ENCODE measurements around the gene DDO.

The DDO gene

GRCh38 chr6:110421749-110422443 lies 6.5 kb upstream of the DDO start:
- no peak for DNase-seq (ENCODE audit: low read depth in 2 of 2)

- no peak for DNase-seq (ENCODE audit: low read depth in 2 of 2)
Measured at GRCh38 chr6:110419028-110419739, 3.8 kb upstream of the DDO start.

DNA sequence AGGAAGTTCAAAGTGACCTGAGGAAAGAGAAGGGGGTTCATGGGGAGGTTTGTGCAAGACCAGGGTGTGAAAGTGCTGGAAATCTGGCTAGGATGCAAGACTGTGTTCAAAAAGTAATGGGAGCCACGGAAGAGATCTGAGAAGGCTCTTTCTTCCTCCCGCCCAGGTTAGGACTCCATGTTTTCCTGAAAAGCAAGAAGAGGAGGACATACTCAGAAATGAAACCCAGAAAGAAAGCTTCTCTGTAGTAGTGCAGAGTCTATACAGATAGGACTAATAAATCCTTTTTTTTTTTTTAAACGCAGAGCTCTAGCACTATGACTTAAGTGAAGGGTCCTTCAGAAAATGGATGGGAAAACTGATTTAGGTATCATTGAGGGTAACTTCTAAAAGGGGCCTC lies 3.2 kb upstream of the DDO start:
- no peak for DNase-seq (ENCODE audit: low read depth in 2 of 2)

DNA sequence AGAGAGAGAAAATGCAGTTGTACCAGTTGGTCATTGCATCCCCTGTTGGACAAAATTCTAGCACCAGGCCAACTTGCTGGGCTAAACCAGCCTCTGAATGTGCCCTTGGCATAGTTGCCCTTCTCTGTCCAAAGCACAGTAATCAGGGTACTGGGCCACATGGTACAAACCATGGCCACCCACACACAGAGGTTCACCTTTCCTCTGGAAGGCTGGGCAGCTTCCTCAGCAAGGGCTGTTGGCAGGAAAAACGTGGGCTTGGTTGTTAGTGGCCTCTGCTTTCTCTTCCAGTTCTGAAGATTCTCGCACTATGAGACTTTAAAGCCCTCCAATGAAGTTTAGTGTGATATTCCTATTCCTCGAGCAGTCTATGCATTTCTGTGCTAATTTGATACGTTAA lies 706 bp downstream of the DDO start:
- no peak for DNase-seq (ENCODE audit: low read depth in 2 of 2)

DNA sequence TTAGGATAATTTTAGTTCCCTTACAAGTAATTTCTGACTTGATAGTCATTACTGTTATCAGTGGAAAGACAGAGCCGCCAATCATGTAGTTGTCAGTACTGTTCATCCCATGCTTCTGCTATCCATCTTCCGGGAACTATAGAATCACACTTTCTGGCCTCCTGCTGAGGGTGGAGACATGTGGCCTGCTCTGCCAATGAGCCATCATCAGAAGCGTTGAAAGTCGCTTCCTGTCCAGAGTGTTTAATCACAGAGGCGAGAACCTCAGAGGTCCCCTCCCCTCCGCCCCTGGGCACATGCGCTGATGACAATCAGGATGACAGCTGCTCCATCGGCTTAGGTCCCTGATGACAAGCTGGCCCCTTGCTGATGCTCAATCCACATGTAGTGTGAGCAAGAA lies 3.0 kb downstream of the DDO start:
- DNase-seq (ENCODE audit: low read depth in 2 of 2) = no peak

GRCh38 chr6:110410511-110410910 lies 4.9 kb downstream of the DDO start:
- no peak for DNase-seq (ENCODE audit: low read depth in 2 of 2)

DNA sequence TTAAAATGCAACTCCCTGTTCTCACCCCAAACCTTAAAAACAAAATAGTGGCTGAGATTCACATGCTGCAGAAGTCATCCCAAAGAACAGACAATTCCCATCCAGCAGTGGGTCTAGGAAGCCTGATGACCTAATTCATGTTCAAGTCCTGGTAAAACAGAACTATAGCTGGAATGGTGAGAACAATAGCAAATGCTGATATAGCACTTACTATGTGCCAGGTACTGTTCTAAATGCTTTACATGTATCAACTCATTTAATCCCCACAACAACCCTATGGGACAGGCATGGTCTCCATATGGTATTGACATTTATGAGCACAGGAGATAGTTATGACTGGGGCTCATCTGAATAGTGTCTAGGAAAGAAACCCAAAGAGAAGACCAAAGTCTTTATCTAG lies 5.6 kb downstream of the DDO start:
- no peak for DNase-seq (ENCODE audit: low read depth in 2 of 2)

DNA sequence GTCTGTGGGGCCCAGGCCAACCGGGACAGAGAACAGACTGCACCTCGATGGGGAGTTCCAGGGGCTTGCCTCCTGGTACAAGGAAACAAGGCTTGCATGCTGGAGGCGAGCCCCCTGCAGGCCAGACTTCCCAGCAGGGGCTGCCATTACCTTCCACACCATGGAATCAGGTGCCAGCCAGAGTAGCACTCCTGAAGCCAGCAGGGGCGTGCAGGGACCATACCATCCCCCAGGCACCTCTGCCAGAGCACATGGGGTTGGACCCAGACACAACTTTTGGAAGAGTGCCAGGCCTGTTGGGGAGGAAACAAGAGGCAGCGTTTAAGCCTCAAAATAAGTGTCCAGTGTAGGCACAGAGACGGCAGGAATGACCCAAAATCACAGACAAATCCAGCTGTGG lies 6.5 kb downstream of the DDO start:
- DNase-seq (ENCODE audit: low read depth in 2 of 2) = no peak

- DNase-seq (ENCODE audit: low read depth in 2 of 2) = no peak
Measured at GRCh38 chr6:110404607-110405006, 10.8 kb downstream of the DDO start.

DNA sequence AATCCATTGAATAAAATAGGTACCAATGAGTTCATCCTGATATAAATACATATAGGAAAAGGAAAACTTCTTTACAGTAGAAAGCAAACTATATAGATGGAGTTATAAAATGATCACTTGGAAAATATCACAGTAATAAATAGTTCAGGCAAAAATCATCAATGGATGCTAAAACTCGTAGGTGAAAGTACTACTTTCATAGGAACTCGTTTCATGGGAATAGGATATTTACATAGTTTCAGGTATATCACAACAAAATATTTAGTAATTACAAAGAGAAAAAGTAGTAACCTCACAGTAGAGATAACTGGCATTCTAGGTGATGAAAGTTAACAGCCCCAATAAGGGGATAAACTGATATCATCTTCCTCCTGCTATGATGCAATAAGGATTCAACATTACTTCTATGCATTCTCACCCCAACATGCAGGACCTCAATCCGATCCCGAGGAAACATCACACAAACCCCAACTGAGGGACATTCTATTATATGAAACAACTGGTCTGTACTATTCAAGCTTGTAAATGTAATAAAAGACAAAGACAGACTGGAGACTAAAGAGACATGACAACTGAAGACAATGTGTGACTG lies 13.7 kb downstream of the DDO start:
- DNase-seq (ENCODE audit: low read depth in 2 of 2) = no peak

DNA sequence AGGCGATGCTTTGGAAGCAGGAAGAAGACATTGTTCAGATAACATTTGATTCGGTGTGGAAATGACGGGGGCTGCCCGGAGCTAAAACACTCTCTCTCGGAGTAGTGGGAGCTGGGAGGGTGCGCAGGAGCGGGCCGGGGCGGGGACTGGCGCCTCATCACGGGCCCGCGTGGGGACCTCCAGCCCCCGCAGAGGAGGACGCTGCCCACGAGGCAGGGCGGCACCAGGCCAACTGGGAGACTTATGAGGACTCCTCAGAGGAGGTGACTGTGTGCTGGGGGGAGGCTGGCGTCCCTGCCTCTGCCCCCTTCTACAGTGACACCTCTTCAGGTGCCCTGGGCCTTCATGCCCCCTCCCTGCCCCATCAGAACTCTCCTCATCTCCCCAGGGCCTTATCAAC lies 15.2 kb downstream of the DDO start:
- DNase-seq (ENCODE audit: low read depth in 2 of 2) = no peak

DNA sequence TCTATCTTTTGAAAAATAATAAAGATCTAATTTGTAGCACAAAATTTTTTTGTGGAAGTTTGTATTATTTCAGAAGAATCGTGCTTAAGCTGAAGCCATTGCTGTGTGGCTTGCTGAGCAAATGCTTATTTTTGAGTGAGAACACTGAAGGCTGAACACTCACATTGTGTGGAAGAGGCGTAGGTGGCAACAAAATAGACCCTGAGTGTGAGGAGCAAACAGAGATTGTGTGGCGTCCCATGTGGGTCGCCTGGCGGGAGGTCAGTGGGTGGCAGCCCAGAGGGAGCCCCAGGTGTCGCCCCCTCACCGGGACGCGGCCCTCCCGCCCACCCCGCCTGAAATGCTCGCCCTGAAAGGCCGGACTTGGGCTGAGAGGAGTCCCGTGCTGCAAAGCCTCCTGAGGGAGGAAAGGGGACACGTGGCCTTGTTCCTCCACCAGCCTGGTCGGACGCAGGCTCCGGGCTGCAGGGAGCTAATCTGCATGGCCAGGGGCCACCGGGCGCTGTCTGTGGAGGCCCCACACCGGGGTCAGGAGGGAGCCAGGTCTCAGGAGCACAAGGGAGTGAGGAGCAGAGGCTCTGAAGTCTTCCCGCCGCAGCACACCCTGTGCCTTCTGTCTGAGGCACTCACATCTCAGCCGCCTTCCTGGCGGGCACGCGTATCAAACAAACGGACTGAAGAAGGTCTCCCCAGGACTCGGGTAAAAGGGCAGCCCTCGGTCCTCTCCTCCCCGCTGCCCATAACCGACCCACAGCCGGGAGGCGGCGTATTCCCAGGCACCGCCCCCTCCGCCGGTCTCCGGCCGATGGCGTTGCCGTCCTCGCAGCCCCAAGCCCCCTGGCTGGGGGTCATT lies 15.9 kb downstream of the DDO start:
- no peak for DNase-seq (ENCODE audit: low read depth in 2 of 2)

DNA sequence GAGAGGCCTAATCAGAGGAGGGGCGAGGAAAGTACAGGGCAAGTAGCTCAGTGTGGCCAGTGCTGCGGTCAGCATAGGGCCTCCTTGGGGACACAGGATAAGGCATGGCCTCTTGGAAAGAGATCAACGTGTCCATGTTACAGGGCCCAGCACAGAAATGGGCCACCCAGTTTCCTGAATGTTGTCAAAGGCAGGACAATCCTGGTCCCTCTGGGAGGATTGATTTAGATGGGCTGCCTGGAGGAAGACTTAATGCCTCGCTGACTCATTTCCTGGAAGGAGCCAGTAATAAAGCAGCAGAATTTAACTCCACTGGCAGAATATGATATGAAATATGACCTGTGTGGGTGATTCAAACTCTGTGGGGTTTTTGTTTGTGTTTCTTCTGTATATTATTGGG lies 16.6 kb downstream of the DDO start:
- no peak for DNase-seq (ENCODE audit: low read depth in 2 of 2)

GRCh38 chr6:110395221-110395620 lies 20.2 kb downstream of the DDO start:
- no peak for DNase-seq (ENCODE audit: low read depth in 2 of 2)

DNA sequence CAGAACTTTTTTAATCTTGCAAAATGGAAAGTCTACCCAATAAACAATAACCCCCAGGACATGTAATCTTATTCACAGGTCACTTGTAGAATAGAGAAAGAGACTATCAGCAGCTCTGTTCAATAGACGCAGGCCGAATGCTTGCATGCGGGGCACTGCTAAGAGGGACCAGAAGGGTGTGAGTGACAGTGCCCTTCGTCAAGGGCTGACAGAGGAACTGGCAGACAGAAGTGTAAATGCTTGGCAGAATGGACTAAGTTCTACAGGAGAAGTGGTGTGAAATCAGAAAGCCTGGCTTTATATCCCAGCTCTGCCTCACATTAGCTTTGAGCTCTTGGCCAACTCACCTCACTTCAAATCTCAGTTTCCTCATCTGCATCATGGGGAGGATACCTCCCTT lies 21.0 kb downstream of the DDO start:
- DNase-seq (ENCODE audit: low read depth in 2 of 2) = no peak

DNA sequence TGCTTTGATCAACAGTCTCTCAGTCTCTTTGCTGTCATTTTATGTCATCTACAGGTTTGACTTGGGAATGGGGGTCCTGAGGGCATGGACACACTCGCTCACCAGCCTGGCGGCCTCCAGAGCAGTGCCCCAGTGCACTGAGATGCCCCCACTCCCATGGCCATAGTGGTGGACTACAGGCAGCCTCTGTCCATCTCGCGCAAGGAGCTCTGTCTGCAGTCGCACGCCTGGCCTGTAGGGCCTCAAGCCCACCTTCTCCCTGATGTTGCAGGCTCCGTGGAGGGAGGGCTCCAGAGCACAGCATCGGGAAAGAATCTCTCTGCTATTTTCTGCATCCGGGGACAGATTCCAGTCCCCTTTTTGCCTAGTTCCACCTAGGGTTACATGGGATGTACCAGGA lies 22.6 kb downstream of the DDO start:
- no peak for DNase-seq (ENCODE audit: low read depth in 2 of 2)

DNA sequence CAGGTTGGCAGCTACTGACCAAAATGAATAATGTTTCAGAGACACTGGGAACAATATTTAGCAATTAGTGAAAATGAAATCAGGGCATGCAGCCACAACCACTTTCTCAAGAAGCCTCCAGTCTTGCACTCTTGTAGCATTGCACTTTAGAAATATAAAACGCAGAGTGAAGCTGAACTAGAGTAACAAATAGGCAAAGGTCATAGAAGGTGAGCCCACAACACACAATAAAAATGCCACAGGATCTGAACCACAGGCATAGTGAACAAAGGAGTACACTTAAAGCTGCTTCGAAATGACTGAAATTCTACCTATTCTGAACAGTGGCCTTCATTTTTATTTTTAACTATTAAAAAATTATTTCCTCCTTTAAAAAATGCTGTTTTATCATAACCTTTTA lies 25.0 kb downstream of the DDO start:
- no peak for DNase-seq (ENCODE audit: low read depth in 2 of 2)

DNA sequence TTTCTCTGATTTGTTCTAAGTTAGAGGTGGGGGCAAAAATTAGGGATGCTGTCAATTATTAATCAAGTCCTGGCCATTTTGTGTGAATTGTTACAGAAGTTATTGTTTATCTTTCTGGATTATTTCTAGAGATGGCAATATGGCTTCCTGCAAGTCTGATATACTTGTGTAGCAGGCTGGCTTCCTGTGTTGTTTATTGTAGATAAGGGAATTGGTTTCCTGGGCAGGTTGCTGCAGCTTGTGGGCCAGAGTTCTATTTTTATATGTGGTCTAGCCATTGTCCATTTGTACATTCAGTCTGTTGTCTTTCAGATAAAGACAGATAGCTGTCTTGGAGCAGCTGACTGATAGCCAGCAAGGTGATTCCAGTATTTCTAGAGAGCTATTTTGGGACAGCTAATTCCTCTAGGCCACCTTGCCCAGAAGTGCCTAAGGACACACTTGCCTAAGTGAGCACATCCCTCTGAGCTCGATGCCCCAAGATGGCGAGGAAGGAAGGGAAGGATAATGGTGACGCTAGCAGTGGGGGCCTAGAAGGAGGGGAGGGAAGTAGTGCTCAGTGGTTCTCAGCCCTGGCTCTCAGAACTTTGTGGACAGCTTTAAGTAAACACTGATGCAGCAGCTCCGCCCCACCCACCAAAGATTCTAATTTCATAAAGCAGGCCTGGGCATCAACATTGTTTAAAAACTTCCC lies 25.5 kb downstream of the DDO start:
- no peak for DNase-seq (ENCODE audit: low read depth in 2 of 2)

- no peak for DNase-seq (ENCODE audit: low read depth in 2 of 2)
Measured at GRCh38 chr6:110387986-110388385, 27.4 kb downstream of the DDO start.

DNA sequence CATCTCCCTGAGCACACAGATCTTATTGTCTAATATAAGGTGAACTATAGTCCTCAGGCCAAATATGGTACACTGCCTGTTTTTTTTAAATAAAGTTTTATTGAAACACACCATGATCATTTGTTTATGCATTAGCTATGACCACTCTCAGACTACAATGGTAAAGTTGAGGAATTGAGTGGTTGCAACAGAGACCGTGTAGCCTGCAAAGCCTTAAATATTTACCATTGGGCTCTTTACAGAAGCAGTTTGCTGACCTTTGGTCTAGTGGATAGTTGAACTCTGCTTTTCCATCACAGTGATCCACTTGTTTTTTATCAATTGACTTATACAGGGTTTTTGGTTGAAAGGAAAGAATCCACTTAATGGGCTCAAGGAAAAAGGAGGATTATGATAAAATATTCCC lies 29.9 kb downstream of the DDO start:
- DNase-seq (ENCODE audit: low read depth in 2 of 2) = no peak

DNA sequence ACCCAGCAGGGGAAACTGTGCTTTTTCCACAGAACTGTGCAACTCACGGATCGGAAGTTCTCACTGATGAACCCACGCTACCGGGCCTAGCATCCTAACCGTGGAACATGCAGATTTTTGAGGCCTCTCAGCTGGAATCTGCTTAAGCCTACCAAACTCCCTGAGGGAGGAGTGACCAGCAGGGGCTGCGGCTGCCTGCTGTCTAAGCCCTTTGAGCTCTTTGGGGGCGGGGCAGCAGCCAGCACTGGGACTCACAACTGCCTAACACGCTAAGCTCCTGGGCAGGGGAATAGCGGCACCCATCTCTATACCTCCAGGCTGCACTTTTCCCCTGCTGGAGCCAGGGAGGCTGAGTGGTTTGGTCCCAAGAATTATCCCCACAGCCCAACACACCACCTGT lies 36.8 kb downstream of the DDO start:
- DNase-seq (ENCODE audit: low read depth in 2 of 2) = no peak

- no peak for DNase-seq (ENCODE audit: low read depth in 2 of 2)
Measured at GRCh38 chr6:110369066-110369465, 46.3 kb downstream of the DDO start.

Data from stimulated activated CD8-positive, alpha-beta memory T cell treated with anti-CD3 and anti-CD28 coated beads, Interleukin-7, amount 100 ng/mL, for 1 hour (primary cell).